HepG2 (cell line): Measurements from ENCODE around the gene RASL12. TPM values are rescaled to one million over a fixed set of nuclear protein-coding genes. Genes with fewer than 3 reads are reported as not detected.

ENCODE experiments used
- ATAC-seq: fragments of 200-7000 bp; cut with Tn5 transposase; 3 replicates; pipeline ENCODE4 v1.9.1; 2020; ENCODE audit warnings: mild to moderate bottlenecking, moderate library complexity
- BruUV-seq: library from RNA; stranded (reverse); fragments of 400-500 nt; replicated peaks from 2 replicates; lab custom pipeline; 2021; lab: Mats Ljungman, UMichigan
- CTCF ChIA-PET: fragments of 300-600 bp; formaldehyde crosslinking; extraction: SDS; loops from one replicate; lab custom pipeline; 2021; ENCODE audit warnings: low total read pairs, inconsistent platforms, low intra/inter-chr PET ratio; lab: Yijun Ruan, JAX
- POLR2A ChIA-PET: fragments of 350-600 bp; sonication (Branson Sonifier 250); formaldehyde crosslinking; loops from one replicate; lab custom pipeline; 2020; ENCODE audit warnings: antibody characterized with exemption, inconsistent platforms; lab: Yijun Ruan, JAX
- DNase-seq: peaks from one replicate; pipeline ENCODE4 v3.0.0-alpha.2; 2015; ENCODE audit warnings: low spot score
- FAIRE-seq: peaks from 3 replicates; lab custom pipeline; 2011; peaks lifted over from hg19 to GRCh38; lab: Jason Lieb, UNC
- H2AFZ ChIP-seq: one replicate; pipeline ENCODE4 v1.6.1; 2011; ENCODE audit warnings: low read length, inconsistent platforms
- H3K27ac ChIP-seq: fragments of 300-600 bp; 3 replicates; pipeline ENCODE4 v1.8.0; 2011; ENCODE audit warnings: mixed run types, mild to moderate bottlenecking, mixed read lengths, low read length, inconsistent platforms; ENCODE audit not compliant: insufficient read depth; ENCODE audit errors: extremely low read length
- H3K27me3 ChIP-seq, 2 experiments: fragments of 200-600 bp in 1 of 2; 2 replicates in 1 of 2; 3 replicates in 1 of 2; pipeline versions ENCODE4 v1.6.0 to v1.8.0; 2011; ENCODE audit warnings: low read length in 2 of 2, mild to moderate bottlenecking in 2 of 2, moderate library complexity in 2 of 2, inconsistent platforms in 1 of 2; ENCODE audit not compliant: insufficient read depth in 2 of 2, control insufficient read depth in 1 of 2
- H3K36me3 ChIP-seq, 2 experiments: fragments of 200-600 bp in 1 of 2; replicated peaks in 1 of 2; 2 replicates in 1 of 2; 3 replicates in 1 of 2; pipeline versions ENCODE4 v1.5.1 to v1.8.0; 2011; ENCODE audit warnings: low read length in 2 of 2, inconsistent platforms in 1 of 2; ENCODE audit not compliant: insufficient read depth in 2 of 2, control insufficient read depth in 1 of 2
- H3K4me1 ChIP-seq: 2 replicates; pipeline ENCODE4 v1.5.1; 2012; ENCODE audit warnings: low read length, inconsistent platforms; ENCODE audit not compliant: insufficient read depth
- H3K4me2 ChIP-seq: 2 replicates; pipeline ENCODE4 v1.6.0; 2011; ENCODE audit warnings: low read depth, low read length, inconsistent platforms
- H3K4me3 ChIP-seq, 3 experiments: fragments of 200-600 bp in 1 of 3; sonication (generic), shearing (Covaris generic) in 1 of 3; replicated peaks in 1 of 3; 2 replicates each; pipeline ENCODE4 v1.5.1; 2011 to 2016; ENCODE audit warnings: low read length in 3 of 3, inconsistent platforms in 2 of 3, low read depth in 2 of 3, mild to moderate bottlenecking in 2 of 3, control low read depth in 1 of 3, mixed read lengths in 1 of 3; ENCODE audit not compliant: insufficient read depth in 1 of 3
- H3K79me2 ChIP-seq: one replicate; pipeline ENCODE4 v1.6.1; 2011; ENCODE audit warnings: low read length, inconsistent platforms; ENCODE audit not compliant: insufficient read depth
- H3K9ac ChIP-seq: 2 replicates; pipeline ENCODE4 v1.6.0; 2011; ENCODE audit warnings: mild to moderate bottlenecking, low read depth, low read length, inconsistent platforms; ENCODE audit not compliant: insufficient read depth
- H3K9me3 ChIP-seq: 2 replicates; pipeline ENCODE4 v1.5.1; 2012; ENCODE audit warnings: mild to moderate bottlenecking, low read length
- H4K20me1 ChIP-seq: 2 replicates; pipeline ENCODE4 v1.6.0; 2011; ENCODE audit warnings: inconsistent platforms, mild to moderate bottlenecking, low read length, moderate library complexity; ENCODE audit not compliant: insufficient read depth
- CCDC6 ChIP-seq: sonication (generic); formaldehyde crosslinking; IDR thresholded peaks from 2 replicates; pipeline ENCODE4 v1.8.1; 2022; ENCODE audit warnings: mild to moderate bottlenecking, missing genetic modification reagents, moderate library complexity
- KAT8 ChIP-seq: IDR thresholded peaks from 2 replicates; pipeline ENCODE4 v1.6.1; 2016; ENCODE audit warnings: missing genetic modification reagents, missing compliant biosample characterization
- MNT ChIP-seq: fragments of 450-650 bp; IDR thresholded peaks from 2 replicates; pipeline ENCODE4 v1.6.1; 2016
- SRY ChIP-seq: sonication (generic); formaldehyde crosslinking; IDR thresholded peaks from 2 replicates; pipeline ENCODE4 v1.8.0; 2022; ENCODE audit warnings: mild to moderate bottlenecking, missing genetic modification reagents
- ZBTB33 ChIP-seq: sonication (generic); formaldehyde crosslinking; IDR thresholded peaks from 2 replicates; pipeline ENCODE4 v1.4.0; 2020; ENCODE audit warnings: missing genetic modification reagents
- ZBTB4 ChIP-seq: sonication (generic); formaldehyde crosslinking; IDR thresholded peaks from 2 replicates; pipeline ENCODE4 v1.4.0; 2020; ENCODE audit warnings: missing genetic modification reagents, mild to moderate bottlenecking, borderline replicate concordance
- ZNF121 ChIP-seq: sonication (generic); formaldehyde crosslinking; IDR thresholded peaks from 2 replicates; pipeline ENCODE4 v1.5.0; 2020; ENCODE audit warnings: mild to moderate bottlenecking, missing genetic modification reagents
- ZNF768 ChIP-seq: sonication (generic); formaldehyde crosslinking; IDR thresholded peaks from 2 replicates; pipeline ENCODE4 v1.4.0; 2020; ENCODE audit warnings: missing genetic modification reagents
- ZNF770 ChIP-seq: sonication (generic); formaldehyde crosslinking; IDR thresholded peaks from 2 replicates; pipeline ENCODE4 v1.5.0; 2020; ENCODE audit warnings: mild to moderate bottlenecking, missing genetic modification reagents
- WGBS: methylation state at CpG from one replicate; pipeline ENCODE4 v1.1.6; 2017; ENCODE audit warnings: low lambda C conversion rate; 5-methylcytosine and 5-hydroxymethylcytosine counted together
- in situ Hi-C: cut with HindIII; loops from 2 replicates; pipeline ENCODE4 v1.10.0; 2017; ENCODE audit warnings: low pct_unique_long_range_greater_than_20kb; ENCODE audit not compliant: extremely low pct_ligation_motif_present
- intact Hi-C: fragments of 100-400 bp; cut with micrococcal nuclease; formaldehyde crosslinking; loops from one replicate; pipeline ENCODE4 v1.10.0; 2022; ENCODE audit not compliant: unreplicated experiment
- polyA plus RNA-seq, 8 experiments: library from polyadenylated mRNA; depleted of rRNA in 3 of 8; stranded (reverse) in 7 of 8; unstranded in 1 of 8; fragments of >200 nt; fragmentation: Illumina TruSeq in 4 of 8; extraction: Trizol in 4 of 8; gene quantifications; 2 replicates each; pipeline versions ENCODE4 v1.2.1 to v1.2.3, GENCODE V29; 2011 to 2016; ENCODE audit warnings: low read depth in 4 of 8, missing spikeins in 1 of 8, mixed read lengths in 1 of 8; ENCODE audit not compliant: insufficient read depth in 1 of 8
- total RNA-seq, 5 experiments: library from RNA; depleted of rRNA; stranded (reverse); fragments of >200 nt; fragmentation: Illumina TruSeq; extraction: Trizol; gene quantifications; 2 replicates each; pipeline ENCODE4 v1.2.3, GENCODE V29; 2016; ENCODE audit warnings: low read depth in 1 of 5

RASL12 gene
- total and polyA plus RNA-seq, 2 of the 13 experiments (the other 11 are each of a cell fraction or from before 2014, with no cell fraction given), result 0.16 to 0.55 TPM

GRCh38 chr15:65029736-65030208 lies 38.0 kb downstream of the RASL12 start:
- H3K4me3 ChIP-seq, result peak overlapping the region; percentile 89 to 97 (median 95); a peak in 3 of 6 replicates
- peaks cover 58% of the 10 kb centered on the region for H3K4me1 ChIP-seq
- intact Hi-C loops (loop anchor here (5.0 to 10.0 kb wide), 2 partner anchors 155 to 268 kb away; partner anchors contain the start of genes CLPX and RNU5A-1), in situ Hi-C loops (loop anchor here (10.0 kb wide), 2 partner anchors 55 to 265 kb away; partner anchors contain the start of gene RNU5A-1)
- no peak overlapping the region for H3K9ac ChIP-seq
- ChIA-PET POLR2A (no interaction called here), CTCF (interaction anchor here (0.9 kb wide), 1 partner anchor 24 kb away, joined by 3 read pairs; no protein-coding TSS in a partner anchor)
- no peaks in the 10 kb centered on the region for H3K9me3 ChIP-seq
- no peak for ATAC-seq
- H3K27me3 ChIP-seq, result no peaks in the 10 kb centered on the region; a peak in 1 of 5 replicates
- H2AFZ ChIP-seq, result no peak overlapping the region
- peaks cover 5 to 15% of the 10 kb centered on the region in 2 experiments; a peak in 3 of 5 replicates for H3K36me3 ChIP-seq
- H3K4me2 ChIP-seq, result peak overlapping the region; percentile 85
- peaks cover 15% of the 10 kb centered on the region for H3K79me2 ChIP-seq
- TF ChIP-seq ZBTB33 (CRISPR knock-in tag), result 0 out of 2 replicates have a peak, but pooled peaks have one; percentile 20
- no peak for TF ChIP-seq KAT8 (CRISPR knock-in tag)
- TF ChIP-seq MNT, result no peak
- no peak for TF ChIP-seq SRY (CRISPR knock-in tag)
- TF ChIP-seq ZNF770 (CRISPR knock-in tag), result peak; percentile 7; the same call in 1 of the 2 replicates
- no peak for TF ChIP-seq ZBTB4
- TF ChIP-seq ZNF121 (CRISPR knock-in tag), result peak; percentile 73
- 0 out of 2 replicates have a peak, but pooled peaks have one; percentile 42 for TF ChIP-seq ZNF768 (CRISPR knock-in tag)
- TF ChIP-seq CCDC6 (CRISPR knock-in tag), result 0 out of 2 replicates have a peak, but pooled peaks have one; percentile 25
- WGBS, result 54% methylated on average over 12 of the region's 12 CpGs
- BruUV-seq, result no TSS peak
- no peak overlapping the region for H3K27ac ChIP-seq
- DNase-seq, result no peak
- H4K20me1 ChIP-seq, result no peaks in the 10 kb centered on the region
- no peak for FAIRE-seq
